ENCODE measurements around the gene RSPH6A.
"Not testable (repeated sequence)": the region's sequence is repeated elsewhere in the genome, so short reads cannot be mapped to it uniquely, and the experiment has no call there.

Gene RSPH6A

DNA sequence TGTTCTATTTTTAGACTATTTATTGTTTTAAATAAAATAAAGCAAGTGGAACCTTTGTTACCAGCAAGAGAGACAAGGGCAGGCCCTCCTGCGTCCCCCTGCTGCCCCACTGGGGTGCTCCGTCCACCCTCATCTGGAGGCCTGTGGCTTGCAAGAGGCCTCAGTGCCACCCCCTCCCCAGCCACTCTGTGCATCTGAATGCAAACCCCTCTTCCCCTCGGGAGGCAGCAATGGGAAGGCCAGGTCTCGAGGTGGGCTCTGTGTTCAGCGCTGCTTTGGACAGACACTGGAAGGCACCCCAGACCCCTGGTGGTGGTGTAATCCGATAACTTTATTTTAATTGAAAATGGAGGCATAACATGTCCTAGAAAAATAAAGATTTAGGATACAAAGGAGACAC lies 50.6 kb downstream of the RSPH6A start:
- DNase-seq, result no peak

DNA sequence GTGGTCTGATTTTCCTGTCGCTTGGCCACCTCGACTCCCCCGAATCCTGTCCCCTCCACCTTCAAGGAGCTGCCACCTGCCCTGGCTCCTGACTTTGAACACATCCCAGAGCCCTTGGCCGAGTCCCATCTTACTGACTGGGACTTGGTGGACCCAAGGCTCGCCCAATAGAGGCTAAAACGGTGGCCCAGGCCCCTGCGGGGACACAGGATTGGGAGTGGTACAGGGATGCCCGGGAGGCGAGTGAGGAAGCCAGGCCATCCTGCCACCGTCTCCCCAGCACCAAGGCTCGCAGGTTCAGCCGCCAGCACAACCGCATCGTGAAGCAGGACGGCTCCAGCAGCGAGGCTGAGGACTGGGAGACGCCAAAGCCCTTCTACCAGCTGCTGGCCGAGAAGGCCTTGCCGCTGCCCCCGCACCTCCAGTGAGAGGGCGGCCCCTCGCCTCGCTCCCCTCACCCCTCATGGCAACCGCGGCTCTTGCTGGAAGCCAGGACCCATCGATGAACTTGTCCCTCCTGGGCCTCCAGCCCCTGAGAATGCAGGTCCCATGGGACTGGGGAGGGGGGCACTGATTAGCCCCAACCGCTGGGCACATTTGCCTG lies 51.3 kb downstream of the RSPH6A start:
- DNase-seq, result no peak

DNA sequence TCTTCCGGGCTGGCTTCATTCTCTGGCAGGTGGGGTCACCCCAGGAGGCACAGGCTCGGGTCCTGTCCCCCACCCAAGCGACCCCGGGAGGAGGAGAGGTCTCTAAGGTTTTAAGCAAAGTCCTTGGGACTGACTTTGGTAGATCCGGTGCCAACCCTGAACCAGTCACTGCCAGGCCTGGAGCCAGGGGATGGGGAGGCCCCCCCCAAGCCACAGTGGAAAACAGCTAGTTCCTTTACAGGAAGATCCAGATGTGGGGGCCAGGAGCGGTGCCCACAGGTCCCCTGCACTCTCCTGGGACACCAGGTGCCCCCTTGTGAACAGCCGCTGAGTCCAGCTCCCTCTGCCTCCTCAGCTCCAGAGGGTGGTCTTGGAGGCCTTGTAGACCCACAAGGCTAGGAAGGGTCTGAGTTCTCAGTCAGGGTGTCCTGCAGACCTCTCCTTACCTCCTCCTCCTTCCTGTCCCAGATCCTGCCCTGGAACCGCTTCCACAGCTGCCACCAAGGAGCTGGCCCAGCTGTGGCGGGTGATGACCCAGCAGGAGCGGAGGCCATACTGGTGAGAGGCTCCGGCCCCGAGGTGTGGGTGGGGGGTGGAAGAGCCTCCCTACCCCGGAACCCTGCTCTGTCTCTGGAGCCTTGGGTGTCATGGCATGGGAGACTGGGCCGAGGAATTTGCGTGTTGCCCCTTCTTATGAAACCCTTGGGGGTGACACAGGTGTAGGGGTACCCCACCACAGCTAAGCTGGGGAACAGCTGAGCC lies 52.1 kb downstream of the RSPH6A start:
- no peak for DNase-seq

DNA sequence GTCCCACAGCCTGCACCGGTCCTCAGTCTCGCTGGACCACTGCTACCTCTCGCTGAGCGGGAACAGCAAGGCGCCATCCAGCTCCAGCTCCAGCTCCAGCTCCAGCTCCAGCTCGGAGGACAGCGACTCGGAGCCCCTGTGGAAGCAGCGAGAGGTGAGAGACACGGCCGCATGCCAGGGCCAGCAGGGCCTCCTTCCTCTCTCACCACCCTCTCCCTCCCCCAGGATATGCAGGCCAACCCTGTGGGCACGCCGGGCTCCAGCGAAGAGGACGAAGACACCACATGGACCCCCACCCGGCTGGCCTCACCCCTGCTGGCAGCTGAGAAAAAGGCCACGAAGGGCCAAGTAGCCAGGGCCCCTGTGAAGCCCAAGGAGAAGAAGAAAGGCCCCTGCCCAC lies 53.4 kb downstream of the RSPH6A start:
- no peak for DNase-seq

DNA sequence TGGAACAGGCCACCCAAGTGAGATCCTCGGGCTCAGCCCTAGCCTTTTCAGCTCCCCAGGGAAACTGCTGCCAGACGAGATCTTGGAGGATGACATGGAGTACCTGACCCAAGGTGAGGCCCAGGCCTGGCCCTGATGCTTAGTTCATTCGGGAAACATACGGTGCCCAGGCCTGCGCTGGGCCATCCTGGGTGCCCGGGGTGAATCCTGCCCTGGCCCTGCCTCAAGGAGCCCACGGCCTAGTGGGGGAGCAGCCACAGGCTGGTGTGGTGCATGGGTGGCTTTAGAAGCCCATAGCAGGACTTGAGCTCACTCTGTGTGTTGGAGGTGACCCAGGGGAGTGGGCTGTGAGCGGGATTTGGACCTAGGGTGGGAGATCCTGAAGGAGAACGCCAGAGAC lies 56.2 kb downstream of the RSPH6A start:
- no peak for DNase-seq

DNA sequence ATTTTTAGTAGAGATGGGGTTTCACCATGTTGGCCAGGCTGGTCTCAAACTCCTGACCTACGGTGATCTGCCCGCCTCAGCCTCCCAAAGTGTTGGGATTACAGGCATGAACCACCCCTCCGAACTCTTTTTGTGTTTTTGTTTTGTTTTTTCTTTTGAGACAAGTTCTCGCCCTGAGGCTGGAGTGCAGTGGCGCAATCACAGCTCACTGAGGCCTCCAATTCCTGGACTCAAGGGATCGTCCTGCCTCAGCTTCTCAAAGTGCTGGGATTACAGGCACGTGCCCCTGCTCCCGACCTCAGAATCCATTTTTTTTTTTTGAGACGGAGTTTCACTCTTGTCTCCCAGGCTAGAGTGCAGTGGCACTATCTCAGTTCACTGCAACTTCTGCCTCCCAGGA lies 57.4 kb downstream of the RSPH6A start:
- no peak for DNase-seq

DNA sequence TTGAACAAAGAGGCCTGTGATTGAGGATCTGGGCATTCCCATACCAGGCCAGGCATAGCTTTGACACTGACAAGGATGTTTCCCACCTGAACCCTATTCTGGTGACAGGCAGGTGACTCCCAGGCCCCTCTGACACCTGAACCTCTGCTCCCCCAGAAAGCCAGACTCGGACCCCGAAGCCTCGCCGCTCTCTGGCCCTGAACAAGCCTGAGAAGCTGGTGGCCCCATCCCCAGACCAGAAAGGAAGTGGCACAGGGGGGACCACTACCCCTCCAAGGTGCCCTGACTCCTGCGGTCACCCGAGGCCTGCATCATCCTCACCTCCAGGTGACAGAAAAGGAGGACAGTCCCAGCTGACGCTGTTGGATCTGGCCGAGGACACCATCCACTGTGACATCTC lies 60.8 kb downstream of the RSPH6A start:
- DNase-seq, result no peak

DNA sequence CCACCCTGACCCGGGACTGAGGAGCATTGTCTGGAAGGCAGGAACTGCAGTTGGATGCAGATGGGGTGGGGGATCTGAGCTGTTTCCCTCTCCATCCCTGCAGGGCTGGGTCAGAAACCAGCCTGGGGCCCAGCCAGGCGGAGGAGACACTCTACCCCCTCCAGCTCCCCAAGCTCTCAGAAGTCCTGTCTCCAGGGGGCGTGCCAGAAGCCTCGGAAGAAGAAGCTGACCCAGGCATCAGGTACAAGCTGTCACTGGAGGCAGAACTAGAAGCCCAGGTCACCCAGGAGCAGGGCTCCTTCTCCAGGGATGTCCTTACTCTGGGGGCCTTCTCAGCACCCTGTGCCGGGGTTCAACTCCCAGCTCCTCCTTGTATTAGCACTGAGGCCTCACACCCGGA lies 61.6 kb downstream of the RSPH6A start:
- no peak for DNase-seq

DNA sequence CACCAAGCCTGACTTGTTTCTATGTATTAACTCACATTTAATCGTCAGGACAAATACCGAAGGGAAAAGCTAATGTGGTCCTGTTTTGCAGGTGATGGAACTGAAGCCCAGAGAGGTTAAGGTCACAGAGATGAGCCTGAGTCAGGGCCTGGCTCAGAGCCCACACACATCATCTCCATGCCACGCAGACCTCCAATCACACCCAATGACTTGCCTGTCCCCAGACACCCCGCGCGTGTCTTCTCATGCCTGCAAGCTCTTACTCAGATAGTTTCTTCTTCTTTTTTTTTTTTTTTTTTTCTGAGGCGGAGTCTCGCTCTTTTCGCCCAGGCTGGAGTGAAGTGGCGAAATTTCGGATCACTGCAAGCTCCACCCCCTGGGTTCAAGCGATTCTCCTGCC lies 62.5 kb downstream of the RSPH6A start:
- DNase-seq, result no peak

DNA sequence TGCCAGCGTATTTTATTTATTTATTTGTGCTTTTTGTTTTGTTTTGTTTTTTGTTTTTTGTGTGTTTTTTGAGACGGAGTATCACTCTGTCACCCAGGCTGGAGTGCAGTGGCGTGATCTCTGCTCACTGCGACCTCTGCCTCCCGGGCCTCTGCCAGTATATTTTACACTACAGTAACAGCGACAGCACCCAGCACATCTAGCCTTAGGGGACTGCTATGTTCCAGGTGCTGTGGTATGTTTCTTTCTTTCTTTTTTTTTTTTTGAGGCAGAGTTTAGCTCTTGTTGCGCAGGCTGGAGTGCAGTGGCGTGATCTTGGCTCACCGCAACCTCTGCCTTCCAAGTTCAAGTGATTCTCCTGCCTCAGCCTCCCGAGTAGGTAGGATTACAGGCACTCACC lies 63.6 kb downstream of the RSPH6A start:
- not testable (repeated sequence) for DNase-seq

DNA sequence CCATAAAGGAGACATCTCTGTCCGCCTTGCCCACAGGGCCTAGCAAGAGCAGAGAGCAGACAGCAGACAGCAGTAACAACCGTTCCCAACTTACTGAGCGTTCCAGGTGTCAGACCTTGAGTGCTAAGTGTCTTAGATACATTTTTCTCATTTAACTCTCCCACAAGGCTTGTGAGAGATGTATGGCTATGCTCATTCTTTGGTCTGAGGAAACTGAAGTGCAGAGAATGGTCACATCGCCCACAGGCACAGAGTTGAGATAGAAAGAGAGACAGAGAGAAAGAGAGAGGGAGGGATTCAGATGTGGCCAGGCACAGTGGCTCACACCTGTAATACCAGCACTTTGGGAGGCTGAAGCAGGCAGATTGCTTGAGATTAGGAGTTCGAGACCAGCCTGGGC lies 67.6 kb downstream of the RSPH6A start:
- no peak for DNase-seq

DNA sequence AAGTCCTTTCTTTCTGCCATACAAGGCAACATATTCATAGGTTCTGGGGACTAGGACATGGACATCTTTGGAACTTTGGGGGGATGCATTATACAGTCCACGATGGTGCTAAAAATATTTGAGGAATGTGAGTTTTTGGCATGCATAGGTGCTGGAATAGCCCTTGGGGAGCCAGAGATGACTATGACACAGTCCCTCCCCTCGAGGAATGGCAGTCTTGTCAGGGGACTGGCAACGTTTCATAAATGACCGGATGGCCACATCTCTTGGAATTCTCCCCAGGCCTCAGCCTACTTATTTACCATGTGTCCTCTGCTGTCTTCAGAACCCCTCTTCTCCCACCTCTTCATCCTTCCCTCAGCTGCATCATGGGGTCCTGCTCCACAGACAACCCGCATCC lies 68.2 kb downstream of the RSPH6A start:
- no peak for DNase-seq

All from activated CD4-positive, CD25-positive, alpha-beta regulatory T cell treated with anti-CD3 and anti-CD28 coated beads, Interleukin-2, amount 50 U/mL, for 72 hours (primary cell).